ENCODE data around the gene MPC1L.
A peak's percentile ranks its signal among the peaks of the same experiment; 100 is the strongest.

Gene MPC1L

DNA sequence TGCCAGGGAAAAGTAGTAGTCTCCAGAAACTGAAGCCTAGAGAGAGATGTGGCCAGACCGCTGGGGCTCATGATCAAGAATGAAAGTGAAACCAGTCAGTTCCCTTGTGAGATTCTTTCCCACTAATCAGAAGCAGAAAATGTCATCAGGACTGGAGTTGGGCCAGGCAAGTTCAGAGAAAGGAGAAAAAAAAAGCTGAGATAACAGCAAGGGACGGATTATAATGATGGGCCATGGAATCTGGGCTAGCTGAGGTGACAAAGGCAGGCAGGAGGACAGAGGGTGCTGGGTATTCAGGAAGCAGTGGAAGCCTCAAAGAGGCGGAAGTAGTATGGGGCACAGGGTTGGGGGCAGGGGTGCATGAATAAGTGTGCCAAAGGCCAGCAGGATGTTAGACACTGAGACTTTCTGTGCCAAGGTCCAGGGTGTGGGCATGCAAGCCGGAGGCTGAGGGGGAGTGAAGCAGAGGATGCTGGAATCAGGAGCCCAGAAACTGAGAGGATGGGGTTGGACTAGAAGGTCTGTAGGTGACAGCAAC, 21.7 kb downstream of the MPC1L start:
- no peak for TF ChIP-seq SPI1 (IDR thresholded peaks at IDR 0.05; ENCODE audit: borderline replicate concordance, low read depth)
- TF ChIP-seq REST (IDR thresholded peaks at IDR 0.05; ENCODE audit: insufficient replicate concordance, low read depth), result no peak
- TF ChIP-seq POLR2AphosphoS5 (IDR thresholded peaks at IDR 0.05; ENCODE audit: low read depth), result peak; percentile 45; the same call in 1 of the 2 replicates
- TF ChIP-seq GABPA (IDR thresholded peaks at IDR 0.05; ENCODE audit: low read depth), result no peak
- TF ChIP-seq CTCF (IDR thresholded peaks at IDR 0.05; ENCODE audit: insufficient read depth, low read length), result no peak
- H3K27ac ChIP-seq (replicated peaks), result peak overlapping the region; percentile 86
- no peaks in the 10 kb centered on the region for H3K27me3 ChIP-seq (ENCODE audit: insufficient read depth, poor library complexity, severe bottlenecking)
- DNase-seq (ENCODE audit: low read depth in 1 of 2, low spot score in 1 of 2), result peak in 1 of 2 experiments; percentile 72
- H3K4me3 ChIP-seq (replicated peaks; ENCODE audit: insufficient read depth, low read length), result peak overlapping the region; percentile 47

DNA sequence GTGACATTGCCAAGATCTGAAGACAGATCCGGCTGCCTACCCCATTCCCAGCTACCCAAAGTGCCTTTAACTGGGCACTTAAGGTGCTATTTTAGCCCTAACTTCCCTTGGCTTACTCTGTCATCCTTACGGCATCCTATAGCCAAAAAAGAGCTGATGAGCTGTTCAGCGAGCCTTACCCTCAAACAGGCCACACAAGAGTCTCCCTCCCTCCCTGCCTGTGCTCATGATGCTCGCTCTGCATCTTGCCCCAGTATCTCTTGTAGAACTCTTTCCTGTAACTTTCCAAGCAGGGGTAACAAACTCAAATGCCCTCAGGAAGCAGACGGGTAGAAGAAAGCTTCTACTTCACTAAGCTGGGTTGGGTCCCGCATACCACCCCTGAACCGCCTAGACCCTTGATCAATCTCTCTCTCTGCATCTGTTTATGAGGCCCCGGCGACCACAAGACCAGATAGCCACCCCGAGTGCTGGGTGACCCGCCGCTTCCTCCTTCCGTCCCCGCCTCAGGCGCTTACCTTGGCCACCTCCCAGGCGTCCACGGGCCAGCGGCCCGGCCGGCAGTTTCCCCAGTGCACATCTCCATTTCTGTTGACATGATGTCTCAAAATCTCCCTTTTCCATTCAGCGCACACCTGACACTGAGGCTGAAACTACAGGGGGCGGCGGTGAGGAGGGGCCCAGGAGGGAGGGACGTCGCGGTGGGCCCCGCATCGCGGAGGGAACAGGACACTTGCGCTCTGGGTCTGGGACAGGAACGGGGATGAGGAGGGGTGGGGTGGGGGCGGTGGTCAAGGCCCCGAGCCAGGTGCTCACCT, 23.5 kb downstream of the MPC1L start:
- no peak for TF ChIP-seq CTCF (IDR thresholded peaks at IDR 0.05; ENCODE audit: insufficient read depth, low read length)
- no peak for TF ChIP-seq REST (IDR thresholded peaks at IDR 0.05; ENCODE audit: insufficient replicate concordance, low read depth)
- TF ChIP-seq SPI1 (IDR thresholded peaks at IDR 0.05; ENCODE audit: borderline replicate concordance, low read depth), result no peak
- no peak for TF ChIP-seq POLR2AphosphoS5 (IDR thresholded peaks at IDR 0.05; ENCODE audit: low read depth)
- TF ChIP-seq GABPA (IDR thresholded peaks at IDR 0.05; ENCODE audit: low read depth), result no peak
- H3K27ac ChIP-seq (replicated peaks), result peak overlapping the region; percentile 68
- peak; percentile 29 to 38 for DNase-seq (ENCODE audit: low read depth in 1 of 2, low spot score in 1 of 2)

DNA sequence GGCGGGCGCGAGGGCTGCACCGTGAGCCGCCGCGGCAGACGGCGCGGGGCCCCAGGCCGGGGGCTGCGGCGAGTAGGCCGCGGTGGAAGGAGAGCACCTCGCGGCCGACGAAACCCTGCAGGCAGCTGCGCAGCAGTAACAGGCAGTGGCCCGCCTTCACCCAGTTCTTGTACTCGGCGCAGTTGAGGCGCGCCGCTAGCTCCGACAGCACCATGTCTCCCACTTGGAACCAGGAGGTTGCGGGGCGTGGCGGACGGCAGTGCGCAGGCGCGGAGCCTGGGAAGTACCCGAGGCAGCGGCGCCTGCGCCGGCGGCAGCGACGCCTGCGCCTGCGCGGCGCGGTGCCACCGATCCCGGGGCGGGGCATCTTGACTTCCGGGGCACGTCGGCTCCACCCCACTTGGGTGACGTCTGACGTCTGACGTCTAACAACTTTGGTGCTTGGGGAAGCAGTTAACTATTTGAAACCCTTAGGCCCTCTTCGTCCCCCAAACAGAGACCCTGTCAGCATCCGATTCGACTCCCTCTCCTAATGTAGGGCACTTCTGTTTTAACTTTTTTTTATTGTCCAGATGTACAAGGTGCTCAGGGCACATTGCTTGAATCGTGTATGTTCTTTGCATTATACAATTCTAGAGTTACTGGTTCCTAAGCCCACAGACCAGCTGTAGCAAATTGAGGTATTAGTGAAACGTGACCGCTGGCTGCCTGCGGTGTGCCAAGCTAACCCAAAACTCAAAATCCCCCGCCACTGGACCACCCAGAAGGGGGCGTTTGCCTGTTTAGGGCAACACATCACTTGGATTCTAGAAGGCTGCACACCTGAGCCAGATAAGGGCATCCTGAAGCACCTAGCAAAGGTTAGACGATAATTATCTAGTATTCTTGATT, 24.3 kb downstream of the MPC1L start, which contains the start of gene CXorf38:
TSS of gene CXorf38 (minus strand) at position 255 of the 891 bp plus-strand sequence. CDS start at position 214, 41 bp downstream.
- peak within 1 kb of the TSS; percentile 68 for H3K27ac ChIP-seq (replicated peaks)
- peak within 1 kb of the TSS; percentile 74 for H3K4me3 ChIP-seq (replicated peaks; ENCODE audit: insufficient read depth, low read length)
- DNase-seq (ENCODE audit: low read depth in 1 of 2, low spot score in 1 of 2), result peak; percentile 65 to 85
- no peak for TF ChIP-seq SPI1 (IDR thresholded peaks at IDR 0.05; ENCODE audit: borderline replicate concordance, low read depth)
- peak; percentile 49; the same call in 1 of the 2 replicates for TF ChIP-seq POLR2AphosphoS5 (IDR thresholded peaks at IDR 0.05; ENCODE audit: low read depth)
- H3K27me3 ChIP-seq (ENCODE audit: insufficient read depth, poor library complexity, severe bottlenecking), result no peaks in the 10 kb centered on the region

More for the DNA sequence above, 23.5 kb downstream of the MPC1L start:
- Histone ChIP-seq H3K4me3 (replicated peaks; ENCODE audit: insufficient read depth, low read length) (peak overlapping the region; percentile 74), H3K27me3 (ENCODE audit: insufficient read depth, poor library complexity, severe bottlenecking) (no peaks in the 10 kb centered on the region)

Measured in HL-60 (cell line).